GM23338 (cell line): Measurements from ENCODE around the gene TMEM117. TPM values are rescaled to one million over a fixed set of nuclear protein-coding genes. Genes with fewer than 3 reads are reported as not detected.

ENCODE experiments used
- ATAC-seq: fragments of 200-7000 bp; cut with Tn5 transposase; 3 replicates; pipeline ENCODE4 v1.9.1; 2020
- DNase-seq: peaks from one replicate; pipeline ENCODE4 v3.0.0-alpha.2; 2015; ENCODE audit warnings: low spot score
- H2AFZ ChIP-seq: fragments of 200-600 bp; sonication (generic); 2 replicates; pipeline ENCODE4 v1.8.0; 2016; ENCODE audit warnings: antibody characterized with exemption, mild to moderate bottlenecking, moderate library complexity
- H3F3A ChIP-seq: fragments of 200-600 bp; sonication (generic); replicated peaks from 2 replicates; pipeline ENCODE4 v1.8.0; 2017; ENCODE audit warnings: antibody characterized with exemption, mixed run types, low read depth
- H3K27ac ChIP-seq: fragments of 200-600 bp; sonication (generic); 2 replicates; pipeline ENCODE4 v1.6.1; 2016; ENCODE audit warnings: low read depth
- H3K27me3 ChIP-seq: fragments of 200-600 bp; sonication (generic); 2 replicates; pipeline ENCODE4 v1.8.0; 2016; ENCODE audit warnings: mild to moderate bottlenecking, mixed run types, moderate library complexity; ENCODE audit not compliant: insufficient read depth
- H3K36me3 ChIP-seq: fragments of 200-600 bp; sonication (generic); 2 replicates; pipeline ENCODE4 v1.8.0; 2016; ENCODE audit warnings: mild to moderate bottlenecking; ENCODE audit not compliant: insufficient read depth
- H3K4me1 ChIP-seq: fragments of 200-600 bp; sonication (generic); 2 replicates; pipeline ENCODE4 v1.8.0; 2016; ENCODE audit warnings: mild to moderate bottlenecking, moderate library complexity; ENCODE audit not compliant: insufficient read depth
- H3K4me2 ChIP-seq: fragments of 200-600 bp; sonication (generic); 2 replicates; pipeline ENCODE4 v1.7.1; 2017; ENCODE audit warnings: mixed run types
- H3K4me3 ChIP-seq: fragments of 200-600 bp; sonication (generic); 2 replicates; pipeline ENCODE4 v1.6.1; 2016; ENCODE audit warnings: mixed run types
- H3K79me2 ChIP-seq: fragments of 200-600 bp; sonication (generic); replicated peaks from 2 replicates; pipeline ENCODE4 v1.8.0; 2017; ENCODE audit warnings: mild to moderate bottlenecking; ENCODE audit not compliant: insufficient read depth
- H3K9me2 ChIP-seq: fragments of 200-600 bp; sonication (generic); 2 replicates; pipeline ENCODE4 v1.8.0; 2017; ENCODE audit not compliant: insufficient read depth
- H4K20me1 ChIP-seq: fragments of 200-600 bp; sonication (generic); replicated peaks from 2 replicates; pipeline ENCODE4 v1.8.0; 2017; ENCODE audit warnings: mild to moderate bottlenecking; ENCODE audit not compliant: insufficient read depth
- H3K27ac Mint-ChIP-seq: 2 replicates; pipeline ENCODE4 v1.8.0; 2020; ENCODE audit warnings: inconsistent platforms, mild to moderate bottlenecking, moderate library complexity, mixed read lengths
- H3K27me3 Mint-ChIP-seq: 3 replicates; pipeline ENCODE4 v1.8.0; 2022; ENCODE audit warnings: low read depth, mild to moderate bottlenecking, moderate library complexity, mixed read lengths, inconsistent platforms; ENCODE audit not compliant: insufficient read depth, poor library complexity
- H3K36me3 Mint-ChIP-seq: 3 replicates; pipeline ENCODE4 v1.8.0; 2021; ENCODE audit warnings: low read depth, mild to moderate bottlenecking, inconsistent platforms, moderate library complexity, mixed read lengths
- H3K4me1 Mint-ChIP-seq: 3 replicates; pipeline ENCODE4 v1.8.0; 2020; ENCODE audit warnings: mild to moderate bottlenecking, inconsistent platforms, mixed read lengths
- H3K4me3 Mint-ChIP-seq: 3 replicates; pipeline ENCODE4 v1.8.0; 2021; ENCODE audit warnings: moderate library complexity, mild to moderate bottlenecking, inconsistent platforms, mixed read lengths
- H3K9me3 Mint-ChIP-seq: 3 replicates; pipeline ENCODE4 v1.8.0; 2020; ENCODE audit warnings: moderate library complexity, mild to moderate bottlenecking, inconsistent platforms, mixed read lengths
- CREB1 ChIP-seq: fragments of 250-450 bp; sonication (Bioruptor Pico); IDR thresholded peaks from 2 replicates; pipeline ENCODE4 v1.5.0; 2020; ENCODE audit warnings: low read depth, mild to moderate bottlenecking, moderate library complexity
- ETS1 ChIP-seq: IDR thresholded peaks from 2 replicates; pipeline ENCODE4 v1.6.1; 2016; ENCODE audit warnings: antibody characterized with exemption
- EZH2 ChIP-seq: fragments of 200-600 bp; sonication (generic); IDR thresholded peaks from one replicate; pipeline ENCODE4 v1.8.0; 2017; ENCODE audit warnings: antibody characterized with exemption, mild to moderate bottlenecking, low read depth; ENCODE audit not compliant: unreplicated experiment
- EZH2phosphoT487 ChIP-seq: fragments of 200-600 bp; sonication (generic); IDR thresholded peaks from one replicate; pipeline ENCODE4 v1.8.1; 2018; ENCODE audit warnings: antibody characterized with exemption; ENCODE audit not compliant: unreplicated experiment
- JUNB ChIP-seq: IDR thresholded peaks from one replicate; pipeline ENCODE4 v1.6.1; 2016; ENCODE audit warnings: antibody characterized with exemption; ENCODE audit not compliant: unreplicated experiment
- NANOG ChIP-seq: IDR thresholded peaks from 2 replicates; pipeline ENCODE4 v1.6.1; 2016; ENCODE audit warnings: antibody characterized with exemption, borderline replicate concordance
- POLR2AphosphoS5 ChIP-seq: IDR thresholded peaks from 2 replicates; pipeline ENCODE4 v1.6.1; 2016; ENCODE audit warnings: antibody characterized with exemption, low read depth
- STAT1 ChIP-seq: IDR thresholded peaks from one replicate; pipeline ENCODE4 v1.6.1; 2016; ENCODE audit warnings: antibody characterized with exemption; ENCODE audit not compliant: unreplicated experiment
- ZNF114 ChIP-seq: fragments of 250-450 bp; sonication (Bioruptor Pico); IDR thresholded peaks from 2 replicates; pipeline ENCODE4 v1.5.0; 2020; ENCODE audit warnings: mild to moderate bottlenecking, moderate library complexity
- ZNF462 ChIP-seq: fragments of 250-450 bp; sonication (Bioruptor Pico); IDR thresholded peaks from 2 replicates; pipeline ENCODE4 v1.5.0; 2020; ENCODE audit warnings: mild to moderate bottlenecking, moderate library complexity
- polyA plus RNA-seq: library from polyadenylated mRNA; unstranded; fragments of >200 nt; fragmentation: Nextera tagmentation; extraction: Ambion mirVana; gene quantifications from 2 replicates; pipeline ENCODE4 v1.2.1, GENCODE V29; 2016
- total RNA-seq: library from RNA; depleted of rRNA; stranded (reverse); fragments of >200 nt; shearing (Covaris generic); gene quantifications from 2 replicates; pipeline ENCODE4 v1.2.3, GENCODE V29; 2014

TMEM117 gene
- total and polyA plus RNA-seq, 2 experiments from 2014 or later: 0.94 to 1.6 TPM

- no peak for TF ChIP-seq ZNF114 (CRISPR knock-in tag)
- no peak for TF ChIP-seq EZH2
- no peak for TF ChIP-seq CREB1 (CRISPR knock-in tag)
- TF ChIP-seq ZNF462 (CRISPR knock-in tag): no peak
- no peak for TF ChIP-seq STAT1
- TF ChIP-seq POLR2AphosphoS5: no peak
- TF ChIP-seq ETS1: no peak
- TF ChIP-seq NANOG: no peak
- no peak for TF ChIP-seq EZH2phosphoT487
- no peak for TF ChIP-seq JUNB
- no peaks in the 10 kb centered on the region; the same call in 2 of the 3 replicates for H3K9me3 Mint-ChIP-seq
- H3K4me3 Mint-ChIP-seq: no peak overlapping the region
- Histone ChIP-seq H3K36me3 (no peaks in the 10 kb centered on the region), H3F3A (no peaks in the 10 kb centered on the region), H3K4me2 (no peak overlapping the region), H3K27ac (no peak overlapping the region), H3K9me2 (no peaks in the 10 kb centered on the region), H4K20me1 (no peaks in the 10 kb centered on the region), H3K27me3 (no peaks in the 10 kb centered on the region), H2AFZ (no peak overlapping the region), H3K79me2 (no peaks in the 10 kb centered on the region), H3K4me3 (no peak overlapping the region), H3K4me1 (no peaks in the 10 kb centered on the region; the same call in 1 of the 2 replicates)
- peaks cover 3% of the 10 kb centered on the region for H3K27me3 Mint-ChIP-seq
- no peaks in the 10 kb centered on the region for H3K36me3 Mint-ChIP-seq
- DNase-seq: no peak
- ATAC-seq: no peak
- H3K4me1 Mint-ChIP-seq: peaks cover 16% of the 10 kb centered on the region
- no peak overlapping the region for H3K27ac Mint-ChIP-seq
These were observed 184.7 kb downstream of the TMEM117 start for GRCh38 chr12:44020555-44020954.
